ENCODE results near the gene VEGFB.

The VEGFB gene

DNA sequence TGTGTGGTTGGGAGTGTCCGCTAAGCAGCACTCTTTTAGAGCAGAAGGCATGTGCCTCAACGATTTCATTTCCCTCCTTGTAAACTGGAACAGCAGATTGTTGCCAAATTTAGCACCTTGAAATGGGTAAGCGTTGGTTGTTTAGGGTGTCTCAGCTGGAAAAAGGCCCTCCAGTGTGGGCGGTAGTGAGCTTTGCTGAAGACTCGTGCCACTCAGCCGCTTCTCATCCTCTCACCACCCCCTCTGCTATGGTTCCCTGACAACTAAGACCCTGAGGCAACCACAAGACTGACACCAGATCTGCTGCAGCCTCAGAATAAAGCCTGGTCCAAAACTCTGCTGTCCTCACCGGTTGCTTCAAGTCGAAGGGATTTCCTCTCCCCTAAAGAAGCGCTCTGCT is 37.8 kb upstream of the VEGFB start:
- no peak for TF ChIP-seq CTCF (IDR thresholded peaks at IDR 0.05; ENCODE audit: low read depth, low read length, missing control alignments)
- no peaks in the 10 kb centered on the region for H3K27me3 ChIP-seq (replicated peaks)
- H3K27ac ChIP-seq: no peak overlapping the region
- no peak overlapping the region for H3K4me3 ChIP-seq (ENCODE audit: low read depth, low read length)
- in situ Hi-C loops (cut with HindIII; ENCODE audit: low pct_ligation_motif_present, low sequenced_read_pairs): no loop called here
- H3K36me3 ChIP-seq (replicated peaks): peaks cover 88% of the 10 kb centered on the region
- DNase-seq: no peak

DNA sequence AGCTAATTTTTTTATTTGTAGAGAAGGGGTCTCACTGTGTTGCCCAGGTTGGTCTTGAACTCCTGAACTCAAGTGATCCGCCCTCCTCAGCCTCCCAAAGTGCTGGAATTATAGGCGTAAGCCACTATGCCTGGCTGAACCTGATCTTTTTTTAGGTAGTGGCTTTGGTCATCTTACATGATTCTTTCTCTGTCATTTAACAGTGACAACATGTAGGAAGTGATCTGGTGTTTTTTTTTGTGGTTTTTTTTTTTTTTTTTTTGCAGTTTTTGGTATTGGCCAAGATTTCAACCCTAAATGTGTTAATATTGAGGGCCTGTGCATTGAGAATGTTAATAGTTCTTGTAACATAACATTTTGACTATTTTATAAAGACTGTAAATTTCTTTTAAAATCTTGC is 35.9 kb upstream of the VEGFB start:
- Histone ChIP-seq H3K27ac (no peak overlapping the region), H3K36me3 (replicated peaks) (peaks cover 92% of the 10 kb centered on the region), H3K4me3 (ENCODE audit: low read depth, low read length) (no peak overlapping the region), H3K27me3 (replicated peaks) (no peaks in the 10 kb centered on the region)
- in situ Hi-C loops (cut with HindIII; ENCODE audit: low pct_ligation_motif_present, low sequenced_read_pairs): no loop called here
- no peak for DNase-seq
- TF ChIP-seq CTCF (IDR thresholded peaks at IDR 0.05; ENCODE audit: low read depth, low read length, missing control alignments): no peak

GRCh38 chr11:64201543-64201942 is 32.8 kb upstream of the VEGFB start:
- no peaks in the 10 kb centered on the region for H3K27me3 ChIP-seq (replicated peaks)
- no peak overlapping the region for H3K27ac ChIP-seq
- no peak for DNase-seq
- H3K36me3 ChIP-seq (replicated peaks): peaks cover 80% of the 10 kb centered on the region
- H3K4me3 ChIP-seq (ENCODE audit: low read depth, low read length): no peak overlapping the region
- TF ChIP-seq CTCF (IDR thresholded peaks at IDR 0.05; ENCODE audit: low read depth, low read length, missing control alignments): no peak
- in situ Hi-C loops (cut with HindIII; ENCODE audit: low pct_ligation_motif_present, low sequenced_read_pairs): no loop called here

DNA sequence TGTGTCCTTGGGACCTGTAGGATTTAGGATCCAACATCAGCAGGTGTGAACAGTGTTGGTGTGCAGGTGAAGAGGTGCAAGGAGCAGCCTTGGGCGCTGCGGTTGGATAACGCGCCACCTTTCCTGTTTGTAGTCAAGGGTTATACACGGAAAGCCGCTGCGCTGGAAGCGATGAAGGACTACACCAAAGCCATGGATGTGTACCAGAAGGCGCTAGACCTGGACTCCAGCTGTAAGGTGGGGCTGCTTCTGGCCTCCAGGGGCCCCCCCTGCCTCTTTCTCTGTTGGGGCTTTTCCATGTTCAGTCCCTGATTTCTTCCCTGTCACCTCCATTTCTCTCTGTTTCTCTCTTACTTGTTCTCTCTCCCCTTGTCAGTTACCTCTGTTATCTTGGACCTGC is 31.4 kb upstream of the VEGFB start:
- Histone ChIP-seq H3K36me3 (replicated peaks) (peaks cover 71% of the 10 kb centered on the region), H3K4me3 (ENCODE audit: low read depth, low read length) (no peak overlapping the region), H3K27ac (no peak overlapping the region), H3K27me3 (replicated peaks) (no peaks in the 10 kb centered on the region)
- no peak for DNase-seq
- in situ Hi-C loops (cut with HindIII; ENCODE audit: low pct_ligation_motif_present, low sequenced_read_pairs): no loop called here
- no peak for TF ChIP-seq CTCF (IDR thresholded peaks at IDR 0.05; ENCODE audit: low read depth, low read length, missing control alignments)

GRCh38 chr11:64203421-64204079 is 30.8 kb upstream of the VEGFB start:
- no peak for DNase-seq

More at GRCh38 chr11:64203421-64204079, 30.8 kb upstream of the VEGFB start:
- Histone ChIP-seq H3K27ac (no peak overlapping the region), H3K4me3 (ENCODE audit: low read depth, low read length) (no peak overlapping the region), H3K27me3 (replicated peaks) (no peaks in the 10 kb centered on the region), H3K36me3 (replicated peaks) (peaks cover 65% of the 10 kb centered on the region)
- in situ Hi-C loops (cut with HindIII; ENCODE audit: low pct_ligation_motif_present, low sequenced_read_pairs): no loop called here
- no peak for TF ChIP-seq CTCF (IDR thresholded peaks at IDR 0.05; ENCODE audit: low read depth, low read length, missing control alignments)

Measured in brain microvascular endothelial cell (primary cell).